ENCODE results near the gene C20orf96.

GRCh38 chr20:263701-264100 is 26.8 kb downstream of the C20orf96 start:
- TF ChIP-seq CTCF (optimal IDR thresholded peaks at IDR 0.05 in 1 of 3, IDR thresholded peaks at IDR 0.05 in 1 of 3, conservative IDR thresholded peaks at IDR 0.05 in 1 of 3; ENCODE audit: extremely low read depth in 1 of 3, insufficient read depth in 2 of 3, low read length in 3 of 3), result no peak
- no peak for TF ChIP-seq EZH2 (IDR thresholded peaks at IDR 0.05; ENCODE audit: low read length)
